ENCODE results near the gene MARCHF6. TPM values are rescaled to one million over a fixed set of nuclear protein-coding genes. Genes with fewer than 3 reads are reported as not detected.

The MARCHF6 gene
- total and polyA plus RNA-seq, 2 experiments from 2014 or later = 70.8 to 77.5 TPM

GRCh38 chr5:10328323-10328722, 25.2 kb upstream of the MARCHF6 start (continued):
- TF ChIP-seq, protein P1, sequence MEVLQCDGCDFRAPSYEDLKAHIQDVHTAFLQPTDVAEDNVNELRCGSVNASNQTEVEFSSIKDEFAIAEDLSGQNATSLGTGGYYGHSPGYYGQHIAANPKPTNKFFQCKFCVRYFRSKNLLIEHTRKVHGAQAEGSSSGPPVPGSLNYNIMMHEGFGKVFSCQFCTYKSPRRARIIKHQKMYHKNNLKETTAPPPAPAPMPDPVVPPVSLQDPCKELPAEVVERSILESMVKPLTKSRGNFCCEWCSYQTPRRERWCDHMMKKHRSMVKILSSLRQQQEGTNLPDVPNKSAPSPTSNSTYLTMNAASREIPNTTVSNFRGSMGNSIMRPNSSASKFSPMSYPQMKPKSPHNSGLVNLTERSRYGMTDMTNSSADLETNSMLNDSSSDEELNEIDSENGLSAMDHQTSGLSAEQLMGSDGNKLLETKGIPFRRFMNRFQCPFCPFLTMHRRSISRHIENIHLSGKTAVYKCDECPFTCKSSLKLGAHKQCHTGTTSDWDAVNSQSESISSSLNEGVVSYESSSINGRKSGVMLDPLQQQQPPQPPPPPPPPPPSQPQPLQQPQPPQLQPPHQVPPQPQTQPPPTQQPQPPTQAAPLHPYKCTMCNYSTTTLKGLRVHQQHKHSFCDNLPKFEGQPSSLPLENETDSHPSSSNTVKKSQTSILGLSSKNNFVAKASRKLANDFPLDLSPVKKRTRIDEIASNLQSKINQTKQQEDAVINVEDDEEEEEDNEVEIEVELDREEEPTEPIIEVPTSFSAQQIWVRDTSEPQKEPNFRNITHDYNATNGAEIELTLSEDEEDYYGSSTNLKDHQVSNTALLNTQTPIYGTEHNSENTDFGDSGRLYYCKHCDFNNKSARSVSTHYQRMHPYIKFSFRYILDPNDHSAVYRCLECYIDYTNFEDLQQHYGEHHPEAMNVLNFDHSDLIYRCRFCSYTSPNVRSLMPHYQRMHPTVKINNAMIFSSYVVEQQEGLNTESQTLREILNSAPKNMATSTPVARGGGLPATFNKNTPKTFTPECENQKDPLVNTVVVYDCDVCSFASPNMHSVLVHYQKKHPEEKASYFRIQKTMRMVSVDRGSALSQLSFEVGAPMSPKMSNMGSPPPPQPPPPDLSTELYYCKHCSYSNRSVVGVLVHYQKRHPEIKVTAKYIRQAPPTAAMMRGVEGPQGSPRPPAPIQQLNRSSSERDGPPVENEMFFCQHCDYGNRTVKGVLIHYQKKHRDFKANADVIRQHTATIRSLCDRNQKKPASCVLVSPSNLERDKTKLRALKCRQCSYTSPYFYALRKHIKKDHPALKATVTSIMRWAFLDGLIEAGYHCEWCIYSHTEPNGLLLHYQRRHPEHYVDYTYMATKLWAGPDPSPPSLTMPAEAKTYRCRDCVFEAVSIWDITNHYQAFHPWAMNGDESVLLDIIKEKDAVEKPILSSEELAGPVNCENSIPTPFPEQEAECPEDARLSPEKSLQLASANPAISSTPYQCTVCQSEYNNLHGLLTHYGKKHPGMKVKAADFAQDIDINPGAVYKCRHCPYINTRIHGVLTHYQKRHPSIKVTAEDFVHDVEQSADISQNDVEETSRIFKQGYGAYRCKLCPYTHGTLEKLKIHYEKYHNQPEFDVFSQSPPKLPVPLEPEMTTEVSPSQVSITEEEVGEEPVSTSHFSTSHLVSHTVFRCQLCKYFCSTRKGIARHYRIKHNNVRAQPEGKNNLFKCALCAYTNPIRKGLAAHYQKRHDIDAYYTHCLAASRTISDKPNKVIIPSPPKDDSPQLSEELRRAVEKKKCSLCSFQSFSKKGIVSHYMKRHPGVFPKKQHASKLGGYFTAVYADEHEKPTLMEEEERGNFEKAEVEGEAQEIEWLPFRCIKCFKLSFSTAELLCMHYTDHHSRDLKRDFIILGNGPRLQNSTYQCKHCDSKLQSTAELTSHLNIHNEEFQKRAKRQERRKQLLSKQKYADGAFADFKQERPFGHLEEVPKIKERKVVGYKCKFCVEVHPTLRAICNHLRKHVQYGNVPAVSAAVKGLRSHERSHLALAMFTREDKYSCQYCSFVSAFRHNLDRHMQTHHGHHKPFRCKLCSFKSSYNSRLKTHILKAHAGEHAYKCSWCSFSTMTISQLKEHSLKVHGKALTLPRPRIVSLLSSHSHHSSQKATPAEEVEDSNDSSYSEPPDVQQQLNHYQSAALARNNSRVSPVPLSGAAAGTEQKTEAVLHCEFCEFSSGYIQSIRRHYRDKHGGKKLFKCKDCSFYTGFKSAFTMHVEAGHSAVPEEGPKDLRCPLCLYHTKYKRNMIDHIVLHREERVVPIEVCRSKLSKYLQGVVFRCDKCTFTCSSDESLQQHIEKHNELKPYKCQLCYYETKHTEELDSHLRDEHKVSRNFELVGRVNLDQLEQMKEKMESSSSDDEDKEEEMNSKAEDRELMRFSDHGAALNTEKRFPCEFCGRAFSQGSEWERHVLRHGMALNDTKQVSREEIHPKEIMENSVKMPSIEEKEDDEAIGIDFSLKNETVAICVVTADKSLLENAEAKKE (CRISPR knock-in tag; IDR thresholded peaks at IDR 0.05) = no peak
- TF ChIP-seq NANOG (IDR thresholded peaks at IDR 0.05; ENCODE audit: borderline replicate concordance) (no peak), ZNF114 (CRISPR knock-in tag; IDR thresholded peaks at IDR 0.05) (no peak), STAT1 (IDR thresholded peaks at IDR 0.05; ENCODE audit: unreplicated experiment) (no peak), EZH2phosphoT487 (IDR thresholded peaks at IDR 0.05; ENCODE audit: unreplicated experiment) (no peak), JUNB (IDR thresholded peaks at IDR 0.05; ENCODE audit: unreplicated experiment) (no peak)

GRCh38 chr5:10329446-10329819, 24.1 kb upstream of the MARCHF6 start:
- Histone ChIP-seq H3K36me3 (ENCODE audit: insufficient read depth) (no peaks in the 10 kb centered on the region), H3K9me2 (ENCODE audit: insufficient read depth) (no peaks in the 10 kb centered on the region), H3K4me2 (no peak overlapping the region), H3K79me2 (replicated peaks; ENCODE audit: insufficient read depth) (no peaks in the 10 kb centered on the region), H3K4me3 (no peak overlapping the region), H3F3A (replicated peaks; ENCODE audit: low read depth) (no peaks in the 10 kb centered on the region), H3K27me3 (ENCODE audit: insufficient read depth) (peaks cover 44% of the 10 kb centered on the region), H3K27ac (ENCODE audit: low read depth) (no peak overlapping the region), H2AFZ (no peak overlapping the region), H3K4me1 (ENCODE audit: insufficient read depth) (no peaks in the 10 kb centered on the region; the same call in 1 of the 2 replicates), H4K20me1 (replicated peaks; ENCODE audit: insufficient read depth) (no peaks in the 10 kb centered on the region; the same call in 1 of the 2 replicates)
- Mint-ChIP-seq H3K36me3 (ENCODE audit: low read depth) (no peaks in the 10 kb centered on the region; the same call in 2 of the 3 replicates), H3K4me3 (no peak overlapping the region), H3K27ac (no peak overlapping the region), H3K27me3 (ENCODE audit: insufficient read depth, low read depth, poor library complexity) (peaks cover 43% of the 10 kb centered on the region), H3K4me1 (peaks cover 1% of the 10 kb centered on the region; the same call in 2 of the 3 replicates), H3K9me3 (no peaks in the 10 kb centered on the region; the same call in 2 of the 3 replicates)
- DNase-seq (ENCODE audit: low spot score) = no peak
- no peak for ATAC-seq
- TF ChIP-seq, protein P2, sequence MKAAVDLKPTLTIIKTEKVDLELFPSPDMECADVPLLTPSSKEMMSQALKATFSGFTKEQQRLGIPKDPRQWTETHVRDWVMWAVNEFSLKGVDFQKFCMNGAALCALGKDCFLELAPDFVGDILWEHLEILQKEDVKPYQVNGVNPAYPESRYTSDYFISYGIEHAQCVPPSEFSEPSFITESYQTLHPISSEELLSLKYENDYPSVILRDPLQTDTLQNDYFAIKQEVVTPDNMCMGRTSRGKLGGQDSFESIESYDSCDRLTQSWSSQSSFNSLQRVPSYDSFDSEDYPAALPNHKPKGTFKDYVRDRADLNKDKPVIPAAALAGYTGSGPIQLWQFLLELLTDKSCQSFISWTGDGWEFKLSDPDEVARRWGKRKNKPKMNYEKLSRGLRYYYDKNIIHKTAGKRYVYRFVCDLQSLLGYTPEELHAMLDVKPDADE (IDR thresholded peaks at IDR 0.05) = no peak
- TF ChIP-seq EZH2phosphoT487 (IDR thresholded peaks at IDR 0.05; ENCODE audit: unreplicated experiment) (no peak), EZH2 (IDR thresholded peaks at IDR 0.05; ENCODE audit: low read depth, unreplicated experiment) (no peak), CTCF (conservative IDR thresholded peaks at IDR 0.05; ENCODE audit: low read depth in 2 of 2) (no peak), CREB1 (CRISPR knock-in tag; IDR thresholded peaks at IDR 0.05; ENCODE audit: low read depth) (no peak), ZNF114 (CRISPR knock-in tag; IDR thresholded peaks at IDR 0.05) (no peak), POLR2AphosphoS5 (IDR thresholded peaks at IDR 0.05; ENCODE audit: low read depth) (no peak)
- TF ChIP-seq, protein P3, sequence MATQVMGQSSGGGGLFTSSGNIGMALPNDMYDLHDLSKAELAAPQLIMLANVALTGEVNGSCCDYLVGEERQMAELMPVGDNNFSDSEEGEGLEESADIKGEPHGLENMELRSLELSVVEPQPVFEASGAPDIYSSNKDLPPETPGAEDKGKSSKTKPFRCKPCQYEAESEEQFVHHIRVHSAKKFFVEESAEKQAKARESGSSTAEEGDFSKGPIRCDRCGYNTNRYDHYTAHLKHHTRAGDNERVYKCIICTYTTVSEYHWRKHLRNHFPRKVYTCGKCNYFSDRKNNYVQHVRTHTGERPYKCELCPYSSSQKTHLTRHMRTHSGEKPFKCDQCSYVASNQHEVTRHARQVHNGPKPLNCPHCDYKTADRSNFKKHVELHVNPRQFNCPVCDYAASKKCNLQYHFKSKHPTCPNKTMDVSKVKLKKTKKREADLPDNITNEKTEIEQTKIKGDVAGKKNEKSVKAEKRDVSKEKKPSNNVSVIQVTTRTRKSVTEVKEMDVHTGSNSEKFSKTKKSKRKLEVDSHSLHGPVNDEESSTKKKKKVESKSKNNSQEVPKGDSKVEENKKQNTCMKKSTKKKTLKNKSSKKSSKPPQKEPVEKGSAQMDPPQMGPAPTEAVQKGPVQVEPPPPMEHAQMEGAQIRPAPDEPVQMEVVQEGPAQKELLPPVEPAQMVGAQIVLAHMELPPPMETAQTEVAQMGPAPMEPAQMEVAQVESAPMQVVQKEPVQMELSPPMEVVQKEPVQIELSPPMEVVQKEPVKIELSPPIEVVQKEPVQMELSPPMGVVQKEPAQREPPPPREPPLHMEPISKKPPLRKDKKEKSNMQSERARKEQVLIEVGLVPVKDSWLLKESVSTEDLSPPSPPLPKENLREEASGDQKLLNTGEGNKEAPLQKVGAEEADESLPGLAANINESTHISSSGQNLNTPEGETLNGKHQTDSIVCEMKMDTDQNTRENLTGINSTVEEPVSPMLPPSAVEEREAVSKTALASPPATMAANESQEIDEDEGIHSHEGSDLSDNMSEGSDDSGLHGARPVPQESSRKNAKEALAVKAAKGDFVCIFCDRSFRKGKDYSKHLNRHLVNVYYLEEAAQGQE (IDR thresholded peaks at IDR 0.05; ENCODE audit: unreplicated experiment) = no peak

Data from GM23338 (cell line).